GM19099 (cell line): ENCODE measurements around the gene SSPN.

ENCODE experiments used
- POLR2A ChIP-seq: IDR thresholded peaks from 3 replicates; pipeline ENCODE4 v1.6.1; 2011; ENCODE audit warnings: low read depth; ENCODE audit not compliant: insufficient read length; ENCODE audit errors: extremely low read depth

SSPN gene

DNA sequence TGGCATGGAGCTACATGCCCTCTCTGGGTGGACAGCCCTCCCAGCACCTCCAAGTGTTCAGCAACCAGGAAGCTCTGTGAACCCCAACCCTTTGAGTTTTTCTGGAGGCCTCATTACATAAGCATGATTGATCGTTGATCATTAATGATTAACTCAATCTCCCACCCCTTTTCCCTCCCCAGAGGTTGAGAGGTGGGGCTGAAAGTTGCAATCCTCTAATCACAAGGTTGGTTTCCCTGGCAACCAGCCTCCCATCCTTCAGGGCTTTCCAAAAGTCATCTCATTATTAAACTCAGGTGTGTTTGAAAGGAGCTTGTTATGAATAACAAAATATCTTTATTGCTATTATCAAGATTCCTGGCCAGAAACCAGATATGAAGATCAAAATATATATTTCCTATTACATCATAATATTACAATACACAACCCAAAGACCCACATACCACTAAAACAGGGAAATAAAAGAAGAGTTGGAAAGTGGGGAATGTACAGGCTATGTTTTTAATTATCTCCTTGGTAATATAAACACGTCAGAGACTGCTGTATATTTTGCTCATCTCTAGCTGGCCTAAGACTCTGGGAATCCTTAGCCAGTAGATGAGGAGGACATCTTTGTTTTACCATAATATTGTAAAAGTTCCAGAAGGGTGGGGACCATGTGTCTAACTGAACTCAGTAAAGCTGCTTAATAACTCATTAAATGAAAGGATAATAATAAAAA, 73.6 kb downstream of the SSPN start:
- TF ChIP-seq POLR2A: no peak

DNA sequence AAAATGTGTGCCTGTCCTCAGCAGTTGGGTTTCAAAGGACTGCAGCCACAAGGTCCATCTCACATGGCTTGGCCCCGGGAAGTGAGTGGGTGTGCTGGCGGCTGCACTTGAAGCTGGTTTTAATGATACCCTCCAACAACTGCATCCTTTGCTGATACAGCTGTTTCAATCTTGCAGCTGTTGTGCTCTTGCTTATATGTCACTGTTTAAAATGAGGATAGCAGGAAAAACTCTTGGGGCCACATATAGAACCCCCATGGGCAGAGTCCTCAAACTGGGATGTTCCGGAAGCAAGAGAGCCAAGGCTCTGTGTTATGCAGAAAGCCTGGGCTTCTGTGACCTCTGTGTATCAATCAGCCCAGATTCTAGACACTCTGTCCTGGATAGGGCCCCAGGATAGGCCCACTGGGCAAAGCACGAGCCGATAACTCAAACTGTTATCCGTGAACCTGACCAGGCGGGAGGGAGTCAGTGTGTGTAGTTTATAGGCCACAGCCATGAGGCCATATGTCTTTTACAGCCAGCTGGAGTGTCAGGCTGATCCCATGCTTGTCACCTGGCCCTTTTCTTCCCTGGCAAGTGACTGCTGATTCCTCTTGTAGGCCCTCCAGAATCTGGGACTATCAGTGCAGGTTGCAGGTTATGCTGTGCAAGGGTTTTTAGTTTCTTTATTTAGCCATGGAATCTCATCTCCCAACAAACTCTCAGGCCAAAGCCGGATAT, 74.3 kb downstream of the SSPN start:
- TF ChIP-seq POLR2A: no peak

DNA sequence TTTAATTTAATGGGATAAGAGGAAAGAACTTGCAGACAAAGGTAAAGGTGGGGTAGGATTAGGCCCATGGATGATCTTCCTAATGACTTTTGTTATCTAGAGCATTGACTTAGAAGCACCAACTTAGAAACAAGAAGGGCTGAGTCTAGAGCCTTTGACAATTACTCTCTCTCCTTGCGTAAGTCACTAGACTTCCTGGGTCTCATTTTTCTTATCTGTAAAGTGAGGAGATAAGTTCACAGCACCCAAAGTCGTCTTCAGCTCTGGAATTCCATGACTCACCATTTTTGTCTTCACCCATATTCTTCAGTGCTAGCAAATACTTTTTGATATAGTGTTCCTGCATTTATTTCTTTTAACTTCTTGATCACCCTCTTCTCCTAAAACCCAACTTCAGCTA, 75.7 kb downstream of the SSPN start:
- TF ChIP-seq POLR2A: no peak

DNA sequence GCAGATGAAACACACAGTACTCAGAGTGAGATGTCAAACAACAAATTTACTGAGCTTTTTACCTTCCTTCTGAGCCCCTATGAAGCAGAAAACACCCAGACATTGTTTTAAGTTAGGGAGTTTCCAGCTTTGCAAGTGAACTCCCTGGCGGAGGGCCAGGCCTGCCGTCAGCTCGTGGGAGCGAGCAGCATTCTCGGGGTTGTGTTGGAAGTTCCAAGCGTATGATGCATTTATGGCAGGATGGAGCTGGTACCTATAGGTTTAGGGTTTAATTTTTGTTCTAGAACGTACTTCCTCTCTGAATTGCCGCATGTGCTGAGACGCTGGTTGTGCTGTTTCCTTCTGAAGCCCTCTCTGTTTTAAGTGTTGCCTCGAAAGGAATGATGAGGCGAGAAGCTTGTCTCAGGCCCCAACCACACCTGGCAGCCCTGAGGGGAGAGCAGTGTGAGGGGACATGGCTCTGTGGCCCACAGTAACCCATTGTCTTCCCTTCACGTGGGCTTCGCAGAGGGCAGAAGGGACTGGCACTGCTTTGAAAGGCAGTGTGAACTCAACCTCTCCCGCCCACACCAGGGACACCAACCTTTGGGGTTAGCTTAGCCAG, 76.6 kb downstream of the SSPN start:
- TF ChIP-seq POLR2A: no peak

DNA sequence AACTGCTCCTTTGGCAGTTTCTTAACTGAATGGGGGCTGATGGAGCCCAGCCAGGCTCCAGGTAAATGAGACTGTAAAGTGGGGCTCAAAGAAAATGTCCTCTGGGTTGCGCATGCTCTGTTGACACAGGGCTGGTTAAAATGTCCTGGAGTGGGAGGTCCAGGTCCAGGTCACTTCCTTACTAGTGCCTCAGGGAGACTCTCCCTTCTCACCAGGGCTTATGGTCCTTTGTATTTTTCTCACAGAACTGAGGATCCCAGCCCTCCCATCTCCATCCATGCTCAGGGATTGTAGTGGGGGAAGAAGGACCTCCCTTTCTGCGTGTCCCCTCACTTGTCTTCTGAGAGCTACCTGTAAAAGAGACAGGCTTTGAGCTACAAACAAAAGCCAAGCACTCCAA, 77.5 kb downstream of the SSPN start:
- no peak for TF ChIP-seq POLR2A

DNA sequence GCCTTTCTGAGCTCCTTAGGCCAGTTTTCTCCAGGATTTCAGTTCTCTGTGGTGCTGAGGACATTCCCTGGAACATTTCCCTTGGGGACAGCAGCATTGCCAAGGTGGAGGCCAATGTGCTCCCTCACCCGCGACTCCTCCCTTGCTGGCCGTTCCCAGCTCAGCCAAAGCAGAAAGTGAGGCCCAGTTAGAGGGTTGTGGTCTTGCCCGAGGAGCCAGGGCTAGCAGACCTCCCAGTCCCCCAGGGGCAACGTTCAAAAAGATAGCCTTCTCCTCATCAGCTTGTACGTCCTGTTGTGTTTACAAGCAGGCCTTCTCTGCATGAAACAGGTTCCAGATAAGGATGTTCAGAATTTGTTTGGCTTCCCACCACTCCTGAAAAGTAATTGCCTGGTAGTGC, 78.4 kb downstream of the SSPN start:
- TF ChIP-seq POLR2A: no peak

DNA sequence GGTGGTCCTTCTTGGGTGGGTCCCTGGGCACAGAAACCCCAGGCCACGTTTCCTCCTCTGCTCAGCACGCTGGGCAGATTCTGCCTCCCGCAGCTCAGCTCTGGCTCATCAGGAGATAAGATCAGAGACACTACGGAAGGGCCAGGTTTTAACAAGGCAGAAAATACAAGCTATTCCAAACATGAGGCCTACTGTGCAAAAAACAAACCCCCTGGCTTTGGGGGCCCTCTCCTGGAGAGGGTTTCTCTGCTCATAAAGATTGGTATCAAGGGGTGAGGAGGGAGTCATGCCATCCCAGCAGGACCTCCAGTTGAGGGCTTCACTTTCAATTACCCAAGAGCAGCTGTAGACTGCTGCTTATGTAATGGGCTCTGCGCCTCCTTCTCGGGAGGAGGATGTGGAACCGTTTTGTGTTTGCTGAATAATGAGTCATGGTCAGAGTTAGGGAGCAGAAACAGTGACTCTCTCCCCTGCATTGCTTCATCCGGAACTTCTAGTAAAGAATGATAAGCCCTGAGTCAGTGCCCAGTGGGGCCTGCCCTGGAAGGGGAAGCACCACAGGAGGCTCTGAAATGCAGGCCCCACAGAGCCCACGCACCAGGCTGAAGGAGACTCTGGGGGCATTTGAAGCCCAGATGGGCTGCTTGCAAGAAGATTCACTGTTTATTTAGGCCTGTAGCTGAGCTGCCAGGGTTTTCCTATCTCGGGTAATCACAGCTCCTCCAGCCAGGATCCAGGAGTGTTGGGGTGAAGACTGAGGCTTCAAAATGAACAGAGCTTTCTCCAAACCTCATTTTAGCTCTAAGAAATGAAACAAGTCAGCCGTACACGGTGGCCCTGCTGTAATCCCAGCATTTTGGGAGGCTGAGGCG, 79.3 kb downstream of the SSPN start:
- TF ChIP-seq POLR2A: no peak

DNA sequence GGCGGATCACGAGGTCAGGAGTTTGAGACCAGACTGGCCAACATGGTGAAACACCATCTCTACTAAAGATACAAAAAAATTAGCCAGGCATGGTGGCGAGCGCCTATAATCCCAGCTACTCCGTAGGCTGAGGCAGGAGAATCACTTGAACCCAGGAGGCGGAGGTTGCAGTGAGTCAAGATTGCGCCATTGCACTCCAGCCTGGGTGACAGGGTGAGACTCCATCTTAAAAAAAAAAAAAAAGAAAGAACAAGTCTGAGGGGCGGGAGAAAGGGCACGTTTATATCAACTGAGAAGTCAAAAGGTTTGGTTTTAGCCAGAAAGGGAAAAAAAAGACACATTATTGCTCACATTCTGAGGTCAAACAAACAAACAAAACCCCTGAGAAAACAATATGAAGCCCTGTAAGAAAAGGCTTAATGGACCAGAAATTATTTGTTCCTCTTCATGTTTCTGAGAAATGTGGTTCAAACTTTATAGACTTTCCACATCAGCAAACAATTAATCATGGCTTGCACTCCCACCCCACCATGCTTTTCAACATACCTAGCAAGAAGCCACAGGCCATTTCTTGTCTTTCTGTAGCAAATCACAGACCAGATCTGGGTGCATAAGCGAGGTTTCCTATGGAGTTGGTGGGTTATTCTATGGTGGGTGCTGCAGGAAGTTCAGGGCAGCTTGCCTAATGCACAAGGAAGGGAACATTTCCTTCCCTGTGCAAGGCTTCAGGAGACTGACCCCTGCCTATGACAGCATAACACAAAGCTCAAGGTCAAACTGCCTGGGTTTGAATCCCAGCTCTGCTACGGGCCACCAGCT, 80.1 kb downstream of the SSPN start:
- TF ChIP-seq POLR2A: no peak

DNA sequence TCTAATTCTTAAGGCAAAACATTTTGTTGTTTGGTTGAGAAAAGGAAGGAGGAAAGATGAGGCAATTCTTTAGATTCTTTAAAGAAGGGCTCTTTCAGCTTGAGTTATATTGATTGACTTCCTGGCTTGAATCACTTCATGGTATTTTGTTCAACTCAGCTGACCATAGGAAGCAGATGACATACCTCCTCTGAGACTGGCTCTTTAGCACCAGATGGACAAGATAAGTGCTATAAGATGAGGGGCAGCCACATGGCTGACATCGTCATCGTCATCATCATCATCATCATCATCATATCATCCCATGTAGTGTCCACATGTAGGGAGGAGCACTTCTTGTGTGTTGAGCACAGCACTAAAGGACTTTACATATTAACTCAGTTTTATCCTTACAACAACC, 81.3 kb downstream of the SSPN start:
- no peak for TF ChIP-seq POLR2A

DNA sequence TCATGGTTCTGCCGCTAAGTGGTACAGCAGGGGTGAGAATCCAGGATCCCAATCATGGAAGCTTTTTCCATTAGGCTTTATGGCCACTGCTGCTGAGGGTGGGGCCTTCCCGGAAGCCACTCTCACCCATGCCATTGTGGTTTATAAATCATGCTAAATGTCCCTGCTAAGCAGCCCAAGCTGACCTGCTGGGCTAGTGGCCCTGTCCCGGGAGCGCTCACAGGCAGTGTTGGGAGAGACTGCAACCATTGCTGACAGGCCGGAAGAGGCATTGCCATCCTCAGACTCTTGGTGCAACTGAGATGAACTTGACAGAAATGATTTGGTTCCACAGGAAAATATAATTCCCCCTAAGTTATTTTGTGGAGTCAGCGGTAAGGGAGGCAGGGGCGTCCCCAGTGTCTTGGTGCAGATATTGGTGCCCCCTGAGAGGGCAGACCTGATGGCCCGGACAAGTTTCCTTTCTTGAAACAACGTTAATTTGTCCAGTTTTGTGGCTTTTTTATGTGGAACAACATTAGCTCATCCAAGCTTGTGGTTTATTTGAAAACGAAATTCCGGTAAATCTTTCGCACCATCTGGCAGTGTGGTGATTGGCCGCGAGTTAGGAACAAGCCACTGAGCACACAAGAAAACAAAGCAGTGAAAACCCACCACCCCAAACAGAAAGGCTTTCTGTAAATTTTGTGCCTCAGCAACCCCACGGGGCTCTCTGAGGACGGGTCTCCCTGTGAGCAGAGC, 82.3 kb downstream of the SSPN start:
- TF ChIP-seq POLR2A: no peak

DNA sequence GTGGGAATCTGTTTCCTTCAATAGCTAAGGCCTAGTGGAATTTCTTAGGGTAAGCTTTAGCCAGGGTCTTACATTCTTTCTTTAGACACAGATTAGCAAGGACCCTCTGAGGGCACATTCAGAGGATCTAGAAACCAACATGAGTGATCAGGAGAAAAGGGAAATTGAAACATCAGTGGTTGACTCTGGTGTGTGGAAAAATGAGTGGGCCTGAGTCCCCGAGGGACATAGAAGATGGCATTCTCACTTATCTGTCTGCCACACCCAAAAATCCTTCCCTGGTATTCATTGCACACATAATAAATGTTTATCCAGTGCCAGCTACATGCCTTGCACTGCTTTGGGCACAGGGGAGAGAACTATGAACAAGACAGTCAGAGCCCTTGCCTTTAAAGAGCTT, 82.9 kb downstream of the SSPN start:
- no peak for TF ChIP-seq POLR2A

DNA sequence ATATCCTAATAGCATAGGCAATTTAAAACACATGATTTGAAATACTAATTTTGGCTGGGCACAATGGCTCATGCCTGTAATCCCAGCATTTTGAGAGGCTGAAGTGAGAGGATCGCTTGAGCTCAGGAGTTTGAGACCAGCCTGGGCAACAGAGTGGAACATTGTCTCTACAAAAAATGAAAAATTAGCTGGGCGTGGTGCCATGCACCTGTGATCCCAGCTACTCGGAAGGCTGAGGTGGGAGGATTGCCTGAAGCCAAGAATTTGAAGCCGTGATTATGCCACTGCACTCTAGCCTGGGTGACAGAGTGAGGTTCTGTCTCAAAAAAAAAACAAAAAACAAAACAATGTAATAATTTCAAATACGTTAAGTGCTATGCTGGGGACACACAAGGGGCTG, 83.3 kb downstream of the SSPN start:
- no peak for TF ChIP-seq POLR2A

DNA sequence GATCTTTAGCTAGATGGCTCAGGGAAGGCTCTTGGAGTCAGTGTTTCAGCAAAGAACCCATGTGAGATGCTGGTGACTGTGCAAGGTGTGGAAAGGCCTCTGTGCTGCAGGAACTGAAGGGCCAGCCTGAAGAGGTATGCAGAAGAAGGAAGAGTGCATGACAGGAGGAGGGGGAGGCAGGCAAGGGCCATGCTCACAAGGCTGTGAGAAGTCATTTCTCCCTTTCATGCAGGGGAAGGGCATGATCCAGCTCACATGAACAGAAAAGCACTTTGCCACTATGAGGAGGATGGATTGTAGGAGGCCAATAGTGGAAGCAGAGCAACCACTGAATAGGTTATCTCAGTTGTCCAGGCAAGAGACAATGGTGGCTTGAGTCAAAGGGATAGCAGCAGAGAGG, 83.7 kb downstream of the SSPN start:
- no peak for TF ChIP-seq POLR2A

DNA sequence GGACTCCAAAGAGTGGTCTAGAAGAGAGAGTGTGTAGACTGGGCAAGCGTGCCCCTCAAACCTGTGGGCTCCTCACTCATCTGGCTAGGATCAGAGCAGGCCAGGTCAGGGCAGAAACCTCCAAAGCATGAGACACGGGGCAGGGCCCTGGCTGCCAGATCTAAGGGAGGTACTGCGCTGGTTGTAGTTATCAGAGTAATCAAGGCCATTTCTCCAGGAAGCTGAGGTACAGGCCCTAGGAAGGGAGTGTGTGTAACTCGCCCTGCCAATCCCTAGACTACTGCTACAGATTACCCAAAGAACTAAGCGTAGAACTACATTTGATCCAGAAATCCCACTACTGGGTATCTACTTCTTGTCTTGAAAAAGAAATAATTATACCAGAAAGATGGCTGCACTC, 84.5 kb downstream of the SSPN start:
- no peak for TF ChIP-seq POLR2A

DNA sequence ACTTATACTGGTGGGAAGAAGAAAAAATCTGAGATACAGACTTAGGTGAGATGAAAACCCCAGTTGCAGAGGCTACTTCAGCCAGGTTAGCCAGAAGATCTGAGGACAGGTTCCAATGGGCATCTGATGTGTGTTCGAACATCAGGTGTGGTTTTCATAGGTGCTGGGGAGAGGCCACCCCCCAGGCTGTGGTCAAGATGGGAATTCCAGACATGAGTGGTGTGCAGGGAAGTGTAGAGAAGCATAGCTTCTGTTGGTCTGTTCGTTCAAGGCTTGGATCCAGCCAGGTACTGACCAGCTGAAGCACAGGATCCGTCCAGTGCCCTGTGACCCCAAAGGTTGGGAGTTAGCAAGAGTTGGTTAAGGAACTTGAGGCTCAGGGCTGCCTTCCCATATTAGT, 85.5 kb downstream of the SSPN start:
- no peak for TF ChIP-seq POLR2A

DNA sequence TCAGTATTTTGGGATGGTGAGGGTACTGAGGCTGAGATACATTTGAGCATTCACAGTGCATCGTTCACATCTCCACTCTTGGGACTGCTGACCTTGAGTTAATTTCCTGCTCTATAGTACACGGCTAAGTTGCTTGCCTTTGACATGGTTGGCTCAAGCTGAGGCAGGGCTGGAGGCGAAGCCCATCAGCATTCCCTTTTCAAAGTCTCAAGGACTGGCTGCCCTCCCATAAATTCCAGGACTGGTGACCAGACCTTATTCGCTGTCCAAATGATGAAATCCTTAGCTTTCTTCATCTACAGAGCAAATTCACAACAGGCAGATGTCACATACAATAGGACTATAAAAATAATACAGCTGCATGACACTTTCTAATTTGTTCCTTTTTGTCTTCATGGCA, 85.9 kb downstream of the SSPN start:
- no peak for TF ChIP-seq POLR2A
